Measurements from ENCODE around the gene WDR70.

WDR70 gene

GRCh38 chr5:37657046-37657445 lies 277.9 kb downstream of the WDR70 start:
- no peak for DNase-seq (ENCODE audit: extremely low read depth, insufficient read length)
- Histone ChIP-seq H3K4me3 (replicated peaks; ENCODE audit: low read depth, low read length) (no peak overlapping the region), H3K36me3 (ENCODE audit: control insufficient read depth, insufficient read depth, low read length) (no peaks in the 10 kb centered on the region), H3K27me3 (replicated peaks; ENCODE audit: control insufficient read depth, insufficient read depth, low read length) (no peaks in the 10 kb centered on the region)
- TF ChIP-seq CTCF (IDR thresholded peaks at IDR 0.05; ENCODE audit: insufficient read depth, low read length, poor library complexity, severe bottlenecking): no peak

GRCh38 chr5:37658440-37658839 lies 279.3 kb downstream of the WDR70 start:
- Histone ChIP-seq H3K27me3 (replicated peaks; ENCODE audit: control insufficient read depth, insufficient read depth, low read length) (no peaks in the 10 kb centered on the region), H3K36me3 (ENCODE audit: control insufficient read depth, insufficient read depth, low read length) (no peaks in the 10 kb centered on the region)
- DNase-seq (ENCODE audit: extremely low read depth, insufficient read length): no peak

GRCh38 chr5:37660319-37660718 lies 281.2 kb downstream of the WDR70 start:
- Histone ChIP-seq H3K27me3 (replicated peaks; ENCODE audit: control insufficient read depth, insufficient read depth, low read length) (no peaks in the 10 kb centered on the region), H3K36me3 (ENCODE audit: control insufficient read depth, insufficient read depth, low read length) (no peaks in the 10 kb centered on the region), H3K4me3 (replicated peaks; ENCODE audit: low read depth, low read length) (no peak overlapping the region)
- TF ChIP-seq CTCF (IDR thresholded peaks at IDR 0.05; ENCODE audit: insufficient read depth, low read length, poor library complexity, severe bottlenecking): no peak
- no peak for DNase-seq (ENCODE audit: extremely low read depth, insufficient read length)

More at GRCh38 chr5:37658440-37658839, 279.3 kb downstream of the WDR70 start:
- no peak for TF ChIP-seq CTCF (IDR thresholded peaks at IDR 0.05; ENCODE audit: insufficient read depth, low read length, poor library complexity, severe bottlenecking)
- no peak overlapping the region for H3K4me3 ChIP-seq (replicated peaks; ENCODE audit: low read depth, low read length)

GRCh38 chr5:37661227-37661920 lies 282.3 kb downstream of the WDR70 start:
- Histone ChIP-seq H3K36me3 (ENCODE audit: control insufficient read depth, insufficient read depth, low read length) (no peaks in the 10 kb centered on the region), H3K4me3 (replicated peaks; ENCODE audit: low read depth, low read length) (no peak overlapping the region), H3K27me3 (replicated peaks; ENCODE audit: control insufficient read depth, insufficient read depth, low read length) (no peaks in the 10 kb centered on the region)
- DNase-seq (ENCODE audit: extremely low read depth, insufficient read length): no peak
- TF ChIP-seq CTCF (IDR thresholded peaks at IDR 0.05; ENCODE audit: insufficient read depth, low read length, poor library complexity, severe bottlenecking): no peak

GRCh38 chr5:37661951-37662350 lies 282.8 kb downstream of the WDR70 start:
- no peak overlapping the region for H3K4me3 ChIP-seq (replicated peaks; ENCODE audit: low read depth, low read length)
- no peak for DNase-seq (ENCODE audit: extremely low read depth, insufficient read length)
- TF ChIP-seq CTCF (IDR thresholded peaks at IDR 0.05; ENCODE audit: insufficient read depth, low read length, poor library complexity, severe bottlenecking): no peak

GRCh38 chr5:37662362-37662761 lies 283.2 kb downstream of the WDR70 start:
- no peaks in the 10 kb centered on the region for H3K27me3 ChIP-seq (replicated peaks; ENCODE audit: control insufficient read depth, insufficient read depth, low read length)
- no peaks in the 10 kb centered on the region for H3K36me3 ChIP-seq (ENCODE audit: control insufficient read depth, insufficient read depth, low read length)
- no peak for DNase-seq (ENCODE audit: extremely low read depth, insufficient read length)
- no peak overlapping the region for H3K4me3 ChIP-seq (replicated peaks; ENCODE audit: low read depth, low read length)
- TF ChIP-seq CTCF (IDR thresholded peaks at IDR 0.05; ENCODE audit: insufficient read depth, low read length, poor library complexity, severe bottlenecking): no peak

More at GRCh38 chr5:37661951-37662350, 282.8 kb downstream of the WDR70 start:
- H3K36me3 ChIP-seq (ENCODE audit: control insufficient read depth, insufficient read depth, low read length): no peaks in the 10 kb centered on the region
- no peaks in the 10 kb centered on the region for H3K27me3 ChIP-seq (replicated peaks; ENCODE audit: control insufficient read depth, insufficient read depth, low read length)
